ENCODE measurements around the gene ERLEC1. TPM values are rescaled to one million over a fixed set of nuclear protein-coding genes. Genes with fewer than 3 reads are reported as not detected.

ERLEC1 gene
- polyA plus RNA-seq, 2 of the 4 experiments (the other 2 are of a cell fraction), result 58.7 to 113 TPM

GRCh38 chr2:53787614-53788289 is 908 bp downstream of the ERLEC1 start:
- peak overlapping the region; percentile 82 for H3K4me2 ChIP-seq
- H3K9me3 ChIP-seq, result no peaks in the 10 kb centered on the region
- H3K27ac ChIP-seq, result peak overlapping the region; percentile 84 to 91
- CTCF ChIA-PET, result interaction anchor here (0.6 to 1.1 kb wide), 3 partner anchors 17 to 32 kb away, joined by 3 read pairs; no protein-coding TSS in a partner anchor
- peaks cover 17% of the 10 kb centered on the region for H3K4me1 ChIP-seq
- ATAC-seq, result peak; percentile 23 to 28; a peak in 5 of 6 replicates
- no peak for TF ChIP-seq EHMT2 (IDR thresholded peaks at IDR 0.05; ENCODE audit: low read depth)
- no peak for TF ChIP-seq HOXA7 (CRISPR knock-in tag; IDR thresholded peaks at IDR 0.05)
- TF ChIP-seq NR3C1 (IDR thresholded peaks at IDR 0.05), result no peak
- TF ChIP-seq EHF (CRISPR knock-in tag; IDR thresholded peaks at IDR 0.05), result no peak
- TF ChIP-seq FOSL2 (IDR thresholded peaks at IDR 0.05), result no peak
- no peak for TF ChIP-seq FOSL2 (CRISPR knock-in tag; IDR thresholded peaks at IDR 0.05)
- no peak for TF ChIP-seq FOSB (CRISPR knock-in tag; IDR thresholded peaks at IDR 0.05)
- TF ChIP-seq USF2 (IDR thresholded peaks at IDR 0.05), result no peak
- no peak for TF ChIP-seq MAZ (IDR thresholded peaks at IDR 0.05; ENCODE audit: borderline replicate concordance, low read depth, low read length)
- no peak for TF ChIP-seq PBX3 (IDR thresholded peaks at IDR 0.05)
- TF ChIP-seq NFE2L2 (conservative IDR thresholded peaks at IDR 0.05; ENCODE audit: low read length), result no peak
- TF ChIP-seq HDAC2 (IDR thresholded peaks at IDR 0.05), result no peak
- peak in 1 of 2 experiments; percentile 9 for DNase-seq (ENCODE audit: low read depth in 1 of 2, low spot score in 1 of 2)
- FAIRE-seq, result no peak
- POLR2A ChIA-PET, result interaction anchor here (0.6 to 5.0 kb wide), 5 partner anchors 14 to 283 kb away, joined by 3 to 39 read pairs (median 5); partner anchors contain the start of genes CHAC2 and PSME4
- 5% methylated on average over 17 of the region's 17 CpGs for whole genome bisulfite sequencing (ENCODE audit: missing lambda C conversion rate)
- peak overlapping the region; percentile 80 for H3K4me3 ChIP-seq

GRCh38 chr2:53793261-53793660 is 6.4 kb downstream of the ERLEC1 start:
- 92% methylated on average over 3 of the region's 3 CpGs for WGBS (ENCODE audit: missing lambda C conversion rate)
- no peak overlapping the region for H3K27ac ChIP-seq
- H3K4me1 ChIP-seq, result peaks cover 6% of the 10 kb centered on the region; the same call in 1 of the 3 replicates
- DNase-seq (ENCODE audit: low read depth in 1 of 2, low spot score in 1 of 2) (no peak), ATAC-seq (no peak), FAIRE-seq (no peak)
- H3K4me2 ChIP-seq, result no peak overlapping the region
- no peak overlapping the region for H3K4me3 ChIP-seq
- POLR2A ChIA-PET, result no interaction called here
- TF ChIP-seq ZNF302 (CRISPR knock-in tag; IDR thresholded peaks at IDR 0.05) (no peak), PBX3 (IDR thresholded peaks at IDR 0.05) (no peak)
- H3K9me3 ChIP-seq, result no peaks in the 10 kb centered on the region
- CTCF ChIA-PET, result no interaction called here

- ChIA-PET CTCF (no interaction called here), POLR2A (no interaction called here)
- no peak overlapping the region for H3K4me2 ChIP-seq
- no peak for FAIRE-seq
- 88% methylated on average over 3 of the region's 3 CpGs for WGBS (ENCODE audit: missing lambda C conversion rate)
- no peak for DNase-seq (ENCODE audit: low read depth in 1 of 2, low spot score in 1 of 2)
- no peaks in the 10 kb centered on the region for H3K9me3 ChIP-seq
- no peak overlapping the region for H3K4me3 ChIP-seq
- no peak overlapping the region for H3K27ac ChIP-seq
- no peaks in the 10 kb centered on the region; the same call in 2 of the 3 replicates for H3K4me1 ChIP-seq
- ATAC-seq, result no peak
- TF ChIP-seq NPAS2 (CRISPR knock-in tag; IDR thresholded peaks at IDR 0.05; ENCODE audit: borderline replicate concordance) (no peak), JUN (IDR thresholded peaks at IDR 0.05) (no peak), RFX5 (IDR thresholded peaks at IDR 0.05) (no peak), RCOR1 (IDR thresholded peaks at IDR 0.05; ENCODE audit: low read depth, low read length) (no peak), POLR2AphosphoS2 (conservative IDR thresholded peaks at IDR 0.05; ENCODE audit: low read length) (no peak), SREBF2 (IDR thresholded peaks at IDR 0.05) (no peak), CHD2 (IDR thresholded peaks at IDR 0.05; ENCODE audit: low read length, partially characterized antibody) (no peak), GATA3 (IDR thresholded peaks at IDR 0.05; ENCODE audit: borderline replicate concordance) (no peak), ELK1 (IDR thresholded peaks at IDR 0.05; ENCODE audit: low read depth, low read length) (no peak), NFE2L2 (conservative IDR thresholded peaks at IDR 0.05; ENCODE audit: low read length) (no peak), MAX (IDR thresholded peaks at IDR 0.05) (no peak), PBX3 (IDR thresholded peaks at IDR 0.05) (no peak), EHF (CRISPR knock-in tag; IDR thresholded peaks at IDR 0.05) (no peak), ZFP36 (IDR thresholded peaks at IDR 0.05; ENCODE audit: borderline replicate concordance, partially characterized antibody) (no peak), FOXS1 (CRISPR knock-in tag; IDR thresholded peaks at IDR 0.05) (no peak)
These were observed 7.0 kb downstream of the ERLEC1 start for GRCh38 chr2:53793821-53794220.
